WTC11 (cell line): ENCODE measurements around the gene TMTC2. TPM values are rescaled to one million over a fixed set of nuclear protein-coding genes. Genes with fewer than 3 reads are reported as not detected.

Experiments used
- ATAC-seq: fragments of 200-7000 bp; cut with Tn5 transposase; 2 replicates; pipeline ENCODE4 v1.10.0; 2021; ENCODE audit warnings: mild to moderate bottlenecking, moderate library complexity
- CTCF ChIA-PET: fragments of 300-600 bp; sonication (Branson Sonifier 250); formaldehyde crosslinking; loops from one replicate; lab custom pipeline; 2021; ENCODE audit warnings: antibody characterized with exemption; lab: Charles Lee
- POLR2A ChIA-PET: fragments of 350-600 bp; sonication (Branson Sonifier 250); formaldehyde crosslinking; loops from one replicate; lab custom pipeline; 2021; ENCODE audit warnings: antibody characterized with exemption; lab: Charles Lee
- DNase-seq: peaks from one replicate; pipeline ENCODE4 v3.0.0; 2021; ENCODE audit warnings: low spot score
- H3K27ac Mint-ChIP-seq: 2 replicates; pipeline ENCODE4 v1.8.0; 2021; ENCODE audit warnings: mixed read lengths
- H3K27me3 Mint-ChIP-seq: 2 replicates; pipeline ENCODE4 v1.8.0; 2021; ENCODE audit warnings: low read depth, mild to moderate bottlenecking, moderate library complexity, mixed read lengths
- H3K36me3 Mint-ChIP-seq: 2 replicates; pipeline ENCODE4 v1.8.0; 2021; ENCODE audit warnings: mixed read lengths
- H3K4me1 Mint-ChIP-seq: 2 replicates; pipeline ENCODE4 v1.8.0; 2022; ENCODE audit warnings: mixed read lengths
- H3K4me3 Mint-ChIP-seq: 2 replicates; pipeline ENCODE4 v1.8.0; 2021; ENCODE audit warnings: mild to moderate bottlenecking, moderate library complexity, mixed read lengths
- H3K9me3 Mint-ChIP-seq: 2 replicates; pipeline ENCODE4 v1.8.0; 2021; ENCODE audit warnings: mixed read lengths
- AR ChIP-seq: fragments of 250-450 bp; sonication (Bioruptor Pico); IDR thresholded peaks from 2 replicates; pipeline ENCODE4 v1.9.0; 2021; ENCODE audit warnings: mild to moderate bottlenecking
- CBFB ChIP-seq: sonication (generic); formaldehyde crosslinking; IDR thresholded peaks from 2 replicates; pipeline ENCODE4 v1.8.1; 2022; ENCODE audit warnings: mild to moderate bottlenecking, low read depth, missing genetic modification reagents
- CTCF ChIP-seq: fragments of 200-600 bp; IDR thresholded peaks from 2 replicates; pipeline ENCODE4 v1.8.0; 2022; ENCODE audit warnings: antibody characterized with exemption
- ETV6 ChIP-seq: sonication (generic); formaldehyde crosslinking; IDR thresholded peaks from 2 replicates; pipeline ENCODE4 v1.8.1; 2022; ENCODE audit warnings: mild to moderate bottlenecking, missing genetic modification reagents
- HMGA2 ChIP-seq: fragments of 250-450 bp; sonication (Bioruptor Pico); IDR thresholded peaks from 2 replicates; pipeline ENCODE4 v1.4.0; 2021; ENCODE audit warnings: mild to moderate bottlenecking, moderate library complexity
- NR2C2 ChIP-seq: sonication (generic); formaldehyde crosslinking; IDR thresholded peaks from 2 replicates; pipeline ENCODE4 v1.8.0; 2022; ENCODE audit warnings: mild to moderate bottlenecking, missing genetic modification reagents
- PRRX2 ChIP-seq: fragments of 250-450 bp; sonication (Bioruptor Pico); IDR thresholded peaks from 2 replicates; pipeline ENCODE4 v1.8.0; 2021; ENCODE audit warnings: mild to moderate bottlenecking
- SP1 ChIP-seq: sonication (generic); formaldehyde crosslinking; conservative IDR thresholded peaks from 2 replicates; pipeline ENCODE4 v1.8.1; 2022; ENCODE audit warnings: missing genetic modification reagents
- TEAD1 ChIP-seq: sonication (generic); formaldehyde crosslinking; IDR thresholded peaks from 2 replicates; pipeline ENCODE4 v1.8.0; 2022; ENCODE audit warnings: mild to moderate bottlenecking, missing genetic modification reagents
- USF1 ChIP-seq: sonication (generic); formaldehyde crosslinking; IDR thresholded peaks from 2 replicates; pipeline ENCODE4 v1.8.0; 2022; ENCODE audit warnings: mild to moderate bottlenecking, missing genetic modification reagents
- ZMAT4 ChIP-seq: fragments of 250-450 bp; sonication (Bioruptor Pico); IDR thresholded peaks from 2 replicates; pipeline ENCODE4 v1.9.0; 2021; ENCODE audit warnings: mild to moderate bottlenecking
- ZNF219 ChIP-seq: sonication (generic); formaldehyde crosslinking; IDR thresholded peaks from 2 replicates; pipeline ENCODE4 v1.8.0; 2023; ENCODE audit warnings: missing genetic modification reagents, mild to moderate bottlenecking, borderline replicate concordance
- total RNA-seq: library from RNA; stranded (reverse); gene quantifications from 3 replicates; pipeline ENCODE4 v1.2.3, GENCODE V29; 2021
- TF ChIP-seq, protein P1 (sequence below): sonication (generic); formaldehyde crosslinking; IDR thresholded peaks from 2 replicates; pipeline ENCODE4 v1.8.1; 2023; ENCODE audit warnings: mild to moderate bottlenecking, missing genetic modification reagents, moderate library complexity
- TF ChIP-seq, protein P2 (sequence below): sonication (generic); formaldehyde crosslinking; IDR thresholded peaks from 2 replicates; pipeline ENCODE4 v1.8.1; 2023; ENCODE audit warnings: mild to moderate bottlenecking, moderate library complexity, missing genetic modification reagents

TMTC2 gene
- total RNA-seq, 1 experiment from 2014 or later, result 6.4 TPM

DNA sequence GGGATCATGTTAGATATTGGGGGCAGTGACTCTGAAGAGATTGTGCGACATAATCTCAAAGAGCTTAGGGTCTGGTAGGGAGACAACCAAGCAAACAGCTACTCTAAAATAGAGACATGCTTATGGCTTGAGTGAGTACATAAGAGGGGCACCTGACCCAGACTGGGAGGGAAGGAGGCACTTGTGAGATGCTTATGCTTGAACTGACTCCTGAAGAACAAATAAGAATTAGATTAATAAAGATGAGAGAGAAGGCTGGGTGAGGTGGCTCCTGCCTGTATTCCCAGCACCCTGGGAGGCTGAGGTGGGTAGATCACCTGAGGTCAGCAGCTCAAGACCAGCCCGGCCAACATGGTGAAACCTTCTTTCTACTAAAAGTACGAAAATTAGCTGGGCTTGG, 19.1 kb downstream of the TMTC2 start (continued):
- no peak for TF ChIP-seq CTCF
- TF ChIP-seq, all 79 proteins: peak for 0

- peaks cover 10% of the 10 kb centered on the region for H3K36me3 Mint-ChIP-seq
- H3K4me3 Mint-ChIP-seq, result no peak overlapping the region
- ChIA-PET POLR2A (no interaction called here), CTCF (no interaction called here)
- ATAC-seq, result peak; percentile 90
- H3K4me1 Mint-ChIP-seq, result peaks cover 32% of the 10 kb centered on the region
- H3K27ac Mint-ChIP-seq, result peak overlapping the region; percentile 57
- peaks cover 15% of the 10 kb centered on the region for H3K9me3 Mint-ChIP-seq
- H3K27me3 Mint-ChIP-seq, result no peaks in the 10 kb centered on the region
- no peak for TF ChIP-seq TEAD1 (CRISPR knock-in tag)
- no peak for TF ChIP-seq ZNF219 (CRISPR knock-in tag)
- TF ChIP-seq, protein P1, sequence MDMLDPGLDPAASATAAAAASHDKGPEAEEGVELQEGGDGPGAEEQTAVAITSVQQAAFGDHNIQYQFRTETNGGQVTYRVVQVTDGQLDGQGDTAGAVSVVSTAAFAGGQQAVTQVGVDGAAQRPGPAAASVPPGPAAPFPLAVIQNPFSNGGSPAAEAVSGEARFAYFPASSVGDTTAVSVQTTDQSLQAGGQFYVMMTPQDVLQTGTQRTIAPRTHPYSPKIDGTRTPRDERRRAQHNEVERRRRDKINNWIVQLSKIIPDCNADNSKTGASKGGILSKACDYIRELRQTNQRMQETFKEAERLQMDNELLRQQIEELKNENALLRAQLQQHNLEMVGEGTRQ (CRISPR knock-in tag), result peak; percentile 92
- TF ChIP-seq, protein P2, sequence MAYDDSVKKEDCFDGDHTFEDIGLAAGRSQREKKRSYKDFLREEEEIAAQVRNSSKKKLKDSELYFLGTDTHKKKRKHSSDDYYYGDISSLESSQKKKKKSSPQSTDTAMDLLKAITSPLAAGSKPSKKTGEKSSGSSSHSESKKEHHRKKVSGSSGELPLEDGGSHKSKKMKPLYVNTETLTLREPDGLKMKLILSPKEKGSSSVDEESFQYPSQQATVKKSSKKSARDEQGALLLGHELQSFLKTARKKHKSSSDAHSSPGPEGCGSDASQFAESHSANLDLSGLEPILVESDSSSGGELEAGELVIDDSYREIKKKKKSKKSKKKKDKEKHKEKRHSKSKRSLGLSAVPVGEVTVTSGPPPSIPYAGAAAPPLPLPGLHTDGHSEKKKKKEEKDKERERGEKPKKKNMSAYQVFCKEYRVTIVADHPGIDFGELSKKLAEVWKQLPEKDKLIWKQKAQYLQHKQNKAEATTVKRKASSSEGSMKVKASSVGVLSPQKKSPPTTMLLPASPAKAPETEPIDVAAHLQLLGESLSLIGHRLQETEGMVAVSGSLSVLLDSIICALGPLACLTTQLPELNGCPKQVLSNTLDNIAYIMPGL (CRISPR knock-in tag), result no peak
- TF ChIP-seq USF1 (CRISPR knock-in tag), result peak; percentile 85
- no peak for TF ChIP-seq AR (CRISPR knock-in tag)
- TF ChIP-seq ZMAT4 (CRISPR knock-in tag), result no peak
- no peak for TF ChIP-seq PRRX2 (CRISPR knock-in tag)
- TF ChIP-seq SP1 (CRISPR knock-in tag), result no peak
- TF ChIP-seq HMGA2 (CRISPR knock-in tag), result no peak
- TF ChIP-seq NR2C2 (CRISPR knock-in tag), result no peak
- 0 out of 2 replicates have a peak, but pooled peaks have one; percentile 20 for TF ChIP-seq ETV6 (CRISPR knock-in tag)
- no peak for TF ChIP-seq CBFB (CRISPR knock-in tag)
- DNase-seq, result peak; percentile 30
Observed at GRCh38 chr12:82708061-82708879, 21.6 kb downstream of the TMTC2 start.
